Cardiac muscle cell (in vitro differentiated cells and primary cell): ENCODE results near the gene FNIP1. TPM values are rescaled to one million over a fixed set of nuclear protein-coding genes. Genes with fewer than 3 reads are reported as not detected.

Experiments used
- DNase-seq, 2 donors: peaks; one replicate each; pipeline versions ENCODE4 v3.0.0 to v3.0.0-alpha.2; 2010 to 2017; ENCODE audit warnings: low read depth in 1 of 2, low spot score in 1 of 2
- H3K27ac ChIP-seq: fragments of 200-600 bp; sonication (generic); 2 replicates; pipeline ENCODE4 v1.5.1; 2016
- H3K27me3 ChIP-seq: fragments of 200-600 bp; sonication (generic); 2 replicates; pipeline ENCODE4 v1.6.0; 2016; ENCODE audit warnings: control low read depth
- H3K36me3 ChIP-seq: fragments of 200-600 bp; sonication (generic); 2 replicates; pipeline ENCODE4 v1.5.1; 2016; ENCODE audit warnings: control low read depth
- H3K4me1 ChIP-seq: fragments of 200-600 bp; sonication (generic); 2 replicates; pipeline ENCODE4 v1.8.1; 2017; ENCODE audit warnings: low read depth, mild to moderate bottlenecking, mixed run types
- H3K4me3 ChIP-seq: fragments of 200-600 bp; sonication (generic); 2 replicates; pipeline ENCODE4 v1.5.1; 2016; ENCODE audit warnings: mild to moderate bottlenecking
- H3K9me3 ChIP-seq: fragments of 200-600 bp; sonication (generic); 2 replicates; pipeline ENCODE4 v1.5.1; 2017; ENCODE audit warnings: low read depth, mild to moderate bottlenecking, control low read depth
- polyA plus RNA-seq: library from polyadenylated mRNA; unstranded; fragments of >200 nt; fragmentation: Nextera tagmentation; extraction: Ambion mirVana; gene quantifications from 2 replicates; pipeline ENCODE4 v1.2.1, GENCODE V29; 2016
- total RNA-seq: library from RNA; depleted of rRNA; stranded (reverse); fragments of >200 nt; gene quantifications from 2 replicates; pipeline ENCODE4 v1.2.3, GENCODE V29; 2016
- TF ChIP-seq, protein P1 (sequence below): IDR thresholded peaks from 2 replicates; pipeline ENCODE4 v1.5.1; 2012; ENCODE audit warnings: low read depth, mild to moderate bottlenecking, low read length

The FNIP1 gene
- total and polyA plus RNA-seq, 2 experiments from 2014 or later: 10.1 to 24.4 TPM

DNA sequence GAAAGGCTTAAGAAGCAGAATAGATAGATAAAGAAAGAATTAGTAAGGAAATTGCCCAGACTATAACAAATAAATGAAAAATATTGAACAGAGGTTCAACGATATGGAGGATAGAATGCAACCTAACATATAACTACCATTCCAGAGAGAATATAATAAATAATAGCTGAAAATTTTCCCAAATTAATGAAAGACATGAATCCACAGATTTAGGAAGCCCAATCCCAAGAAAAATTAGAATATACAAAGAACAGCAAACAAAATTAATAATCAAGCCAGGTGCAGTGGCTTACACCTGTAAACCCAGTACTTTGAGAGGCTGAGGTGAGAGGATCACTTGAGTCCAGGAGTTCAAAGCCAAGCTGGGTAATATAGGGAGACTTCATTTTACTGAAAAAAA, 27.8 kb upstream of the FNIP1 start:
- H3K4me1 ChIP-seq: peaks cover 15% of the 10 kb centered on the region
- no peak for DNase-seq
- H3K27ac ChIP-seq: no peak overlapping the region

DNA sequence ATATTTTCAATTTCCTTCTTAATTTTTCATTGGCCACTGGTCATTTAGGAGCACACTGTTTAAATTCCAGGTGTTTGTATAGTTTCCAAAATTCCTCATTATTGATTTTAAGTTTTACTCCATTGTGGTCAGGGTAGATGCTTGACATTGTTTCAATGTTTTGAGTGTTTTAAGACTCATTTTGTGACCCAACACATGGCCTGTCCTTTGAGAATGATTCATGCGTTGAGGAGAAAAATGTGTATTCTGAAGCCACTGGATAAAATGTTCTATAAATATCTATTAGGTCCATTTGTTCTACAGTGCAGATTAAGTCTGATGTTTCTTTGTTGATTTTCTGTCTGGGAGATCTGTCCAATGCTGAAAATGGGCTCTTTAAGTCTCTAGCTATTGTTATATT, 24.4 kb upstream of the FNIP1 start:
- no peak for DNase-seq

More for the DNA sequence above, 27.8 kb upstream of the FNIP1 start:
- H3K9me3 ChIP-seq: no peaks in the 10 kb centered on the region
- H3K36me3 ChIP-seq: no peaks in the 10 kb centered on the region
- H3K4me3 ChIP-seq: no peak overlapping the region
- TF ChIP-seq, protein P1, sequence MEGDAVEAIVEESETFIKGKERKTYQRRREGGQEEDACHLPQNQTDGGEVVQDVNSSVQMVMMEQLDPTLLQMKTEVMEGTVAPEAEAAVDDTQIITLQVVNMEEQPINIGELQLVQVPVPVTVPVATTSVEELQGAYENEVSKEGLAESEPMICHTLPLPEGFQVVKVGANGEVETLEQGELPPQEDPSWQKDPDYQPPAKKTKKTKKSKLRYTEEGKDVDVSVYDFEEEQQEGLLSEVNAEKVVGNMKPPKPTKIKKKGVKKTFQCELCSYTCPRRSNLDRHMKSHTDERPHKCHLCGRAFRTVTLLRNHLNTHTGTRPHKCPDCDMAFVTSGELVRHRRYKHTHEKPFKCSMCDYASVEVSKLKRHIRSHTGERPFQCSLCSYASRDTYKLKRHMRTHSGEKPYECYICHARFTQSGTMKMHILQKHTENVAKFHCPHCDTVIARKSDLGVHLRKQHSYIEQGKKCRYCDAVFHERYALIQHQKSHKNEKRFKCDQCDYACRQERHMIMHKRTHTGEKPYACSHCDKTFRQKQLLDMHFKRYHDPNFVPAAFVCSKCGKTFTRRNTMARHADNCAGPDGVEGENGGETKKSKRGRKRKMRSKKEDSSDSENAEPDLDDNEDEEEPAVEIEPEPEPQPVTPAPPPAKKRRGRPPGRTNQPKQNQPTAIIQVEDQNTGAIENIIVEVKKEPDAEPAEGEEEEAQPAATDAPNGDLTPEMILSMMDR: no peak
- no peaks in the 10 kb centered on the region for H3K27me3 ChIP-seq

DNA sequence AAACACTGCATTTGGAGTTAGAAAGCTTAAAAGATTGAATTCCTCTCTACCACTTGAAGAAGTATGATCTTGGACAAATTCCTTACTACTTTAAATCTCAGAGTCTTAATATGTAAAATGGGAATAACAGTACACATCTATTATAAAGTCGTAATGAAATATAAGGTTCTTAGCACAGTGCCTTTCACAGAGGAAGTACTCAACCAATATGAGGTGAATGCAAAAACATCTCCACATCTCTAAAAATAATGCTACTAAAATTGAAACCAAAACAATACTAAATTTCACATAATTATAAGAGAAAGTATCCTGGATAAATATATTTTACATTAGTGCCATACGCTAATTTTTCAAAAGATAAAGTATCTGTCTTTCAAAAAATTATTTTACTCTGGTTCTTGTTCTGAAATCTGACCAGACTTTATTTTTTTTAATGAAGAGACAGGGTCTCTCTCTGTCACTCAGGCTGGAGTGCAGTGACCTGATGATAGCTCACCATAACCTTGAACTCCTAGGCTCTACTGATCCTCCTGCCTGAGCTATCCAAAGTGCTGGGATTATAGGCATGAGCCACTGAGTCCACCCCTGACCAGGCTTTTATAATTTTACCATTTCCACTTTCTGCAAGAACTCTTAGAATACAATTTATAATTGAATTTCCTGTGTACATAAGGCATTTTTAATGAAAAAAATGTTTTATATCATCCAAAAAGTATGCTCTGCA, 21.3 kb upstream of the FNIP1 start:
- no peaks in the 10 kb centered on the region for H3K36me3 ChIP-seq
- TF ChIP-seq, protein P1: no peak
- peaks cover 9% of the 10 kb centered on the region for H3K4me1 ChIP-seq
- no peak overlapping the region for H3K27ac ChIP-seq
- H3K9me3 ChIP-seq: no peaks in the 10 kb centered on the region
- H3K4me3 ChIP-seq: no peak overlapping the region
- H3K27me3 ChIP-seq: no peaks in the 10 kb centered on the region
- no peak for DNase-seq

More for the DNA sequence above, 24.4 kb upstream of the FNIP1 start:
- no peaks in the 10 kb centered on the region for H3K27me3 ChIP-seq
- H3K36me3 ChIP-seq: no peaks in the 10 kb centered on the region
- H3K4me1 ChIP-seq: peaks cover 15% of the 10 kb centered on the region
- TF ChIP-seq, protein P1: no peak
- no peaks in the 10 kb centered on the region for H3K9me3 ChIP-seq
- H3K4me3 ChIP-seq: no peak overlapping the region
- no peak overlapping the region for H3K27ac ChIP-seq

DNA sequence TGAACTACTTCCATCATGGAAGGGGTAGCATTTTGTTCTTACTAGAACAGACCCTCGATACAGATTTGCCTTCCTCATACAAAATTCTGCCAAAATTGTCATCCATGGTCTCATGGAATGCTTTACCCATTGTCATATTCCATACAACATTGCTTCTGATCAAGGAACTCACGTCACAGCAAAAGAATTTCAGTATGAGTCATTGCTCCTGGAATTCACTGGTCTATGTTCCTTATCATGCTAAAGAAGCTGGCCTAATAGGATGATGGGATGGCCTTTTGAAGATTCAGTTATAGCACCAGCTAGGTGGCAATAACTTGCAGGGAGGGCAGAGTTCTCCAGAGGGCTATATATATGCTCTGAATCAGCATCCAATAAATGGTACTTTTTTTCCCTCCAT, 18.2 kb upstream of the FNIP1 start:
- DNase-seq: peak in 1 of 2 donors; percentile 83
- Histone ChIP-seq H3K27ac (no peak overlapping the region), H3K27me3 (no peaks in the 10 kb centered on the region), H3K36me3 (no peaks in the 10 kb centered on the region), H3K4me3 (no peak overlapping the region), H3K9me3 (no peaks in the 10 kb centered on the region), H3K4me1 (peaks cover 10% of the 10 kb centered on the region)
- TF ChIP-seq, protein P1: no peak

DNA sequence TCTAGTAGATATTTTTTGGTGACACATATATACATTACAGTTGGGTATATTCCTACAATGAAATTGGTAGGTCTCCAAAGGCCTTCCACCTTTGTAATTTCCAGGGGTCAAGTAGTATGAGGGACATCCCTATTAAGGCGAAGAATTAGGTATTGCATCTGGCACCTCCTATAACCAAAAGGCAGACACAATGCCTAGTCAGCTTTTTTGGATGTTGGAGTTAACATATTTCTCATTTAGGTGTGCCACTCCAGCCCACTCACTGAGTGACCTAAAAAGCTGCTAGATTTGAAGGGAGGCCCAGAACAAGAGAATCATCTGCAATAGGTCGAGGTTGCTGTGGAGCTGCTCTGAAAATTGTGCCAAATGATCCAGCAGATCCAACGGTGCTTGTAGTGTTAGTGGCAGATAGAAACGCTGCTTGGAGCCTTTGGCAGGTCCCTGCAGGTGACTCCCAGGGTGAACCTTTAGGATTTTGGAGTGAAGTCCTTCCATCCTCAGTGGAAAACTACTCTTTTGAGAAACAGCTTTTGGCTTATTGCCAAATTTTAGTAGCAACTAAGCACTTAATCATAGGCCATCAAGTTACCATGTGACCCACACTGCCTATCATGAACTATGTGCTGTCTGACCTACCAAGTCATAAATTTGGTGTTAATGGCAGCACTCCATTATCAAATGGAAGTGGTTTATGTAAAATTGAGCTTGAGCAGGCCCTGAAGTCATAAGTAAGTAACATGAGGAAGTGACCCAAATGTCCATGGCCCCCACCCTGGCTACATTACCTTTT, 15.7 kb upstream of the FNIP1 start:
- Histone ChIP-seq H3K9me3 (no peaks in the 10 kb centered on the region), H3K27ac (no peak overlapping the region), H3K4me3 (no peak overlapping the region), H3K27me3 (no peaks in the 10 kb centered on the region), H3K4me1 (peaks cover 10% of the 10 kb centered on the region), H3K36me3 (no peaks in the 10 kb centered on the region)
- TF ChIP-seq, protein P1: no peak
- peak in 1 of 2 donors; percentile 2 for DNase-seq
